ENCODE results near the gene KCNH3.
A peak's percentile ranks its signal among the peaks of the same experiment; 100 is the strongest.
"Not testable (repeated sequence)": the region's sequence is repeated elsewhere in the genome, so short reads cannot be mapped to it uniquely, and the experiment has no call there.

The KCNH3 gene

GRCh38 chr12:49527361-49528130 is 11.3 kb upstream of the KCNH3 start:
- DNase-seq = no peak

- DNase-seq = no peak
Observed at GRCh38 chr12:49529414-49529813, 9.4 kb upstream of the KCNH3 start.

GRCh38 chr12:49531745-49532144 is 7.1 kb upstream of the KCNH3 start:
- no peak for DNase-seq

- no peak for DNase-seq
Observed at GRCh38 chr12:49533331-49533730, 5.5 kb upstream of the KCNH3 start.

- DNase-seq = not testable (repeated sequence)
Observed at GRCh38 chr12:49534122-49534521, 4.7 kb upstream of the KCNH3 start.

GRCh38 chr12:49534731-49535278 is 4.0 kb upstream of the KCNH3 start:
- DNase-seq = no peak

- DNase-seq = no peak
Observed at GRCh38 chr12:49535921-49536525, 2.8 kb upstream of the KCNH3 start.

- no peak for DNase-seq
Observed at GRCh38 chr12:49536526-49537071, 2.2 kb upstream of the KCNH3 start.

- DNase-seq = no peak
Observed at GRCh38 chr12:49537231-49537751, 1.5 kb upstream of the KCNH3 start.

GRCh38 chr12:49537752-49538509 is 899 bp upstream of the KCNH3 start:
- DNase-seq = peak in 1 of 2 donors; percentile 31

GRCh38 chr12:49539406-49540228 is 787 bp downstream of the KCNH3 start:
- no peak for DNase-seq

GRCh38 chr12:49540229-49541139 is 1.7 kb downstream of the KCNH3 start:
- no peak for DNase-seq

GRCh38 chr12:49541140-49541861 is 2.5 kb downstream of the KCNH3 start:
- no peak for DNase-seq

GRCh38 chr12:49541911-49542505 is 3.2 kb downstream of the KCNH3 start:
- no peak for DNase-seq

GRCh38 chr12:49542592-49543160 is 3.8 kb downstream of the KCNH3 start:
- no peak for DNase-seq

- no peak for DNase-seq
Observed at GRCh38 chr12:49543221-49543913, 4.5 kb downstream of the KCNH3 start.

- no peak for DNase-seq
Observed at GRCh38 chr12:49543914-49544815, 5.3 kb downstream of the KCNH3 start.

GRCh38 chr12:49545815-49546214 is 7.0 kb downstream of the KCNH3 start:
- no peak for DNase-seq
